NCI-H2227 (cell line): ENCODE measurements around the gene ORM1.
A peak's percentile ranks its signal among the peaks of the same experiment; 100 is the strongest.

Experiments
- DNase-seq: peaks from one replicate; lab custom pipeline; 2025; ENCODE audit not compliant: unreplicated experiment; lab: John Stamatoyannopoulos, UW

ORM1 gene

GRCh38 chr9:114287001-114287762 is 35.7 kb upstream of the ORM1 start:
- peak; percentile 17 for DNase-seq

- no peak for DNase-seq
These were observed 35.1 kb upstream of the ORM1 start for GRCh38 chr9:114287763-114288192.

- DNase-seq: no peak
These were observed 34.5 kb upstream of the ORM1 start for GRCh38 chr9:114288193-114289091.

- no peak for DNase-seq
These were observed 33.8 kb upstream of the ORM1 start for GRCh38 chr9:114289106-114289505.

DNA sequence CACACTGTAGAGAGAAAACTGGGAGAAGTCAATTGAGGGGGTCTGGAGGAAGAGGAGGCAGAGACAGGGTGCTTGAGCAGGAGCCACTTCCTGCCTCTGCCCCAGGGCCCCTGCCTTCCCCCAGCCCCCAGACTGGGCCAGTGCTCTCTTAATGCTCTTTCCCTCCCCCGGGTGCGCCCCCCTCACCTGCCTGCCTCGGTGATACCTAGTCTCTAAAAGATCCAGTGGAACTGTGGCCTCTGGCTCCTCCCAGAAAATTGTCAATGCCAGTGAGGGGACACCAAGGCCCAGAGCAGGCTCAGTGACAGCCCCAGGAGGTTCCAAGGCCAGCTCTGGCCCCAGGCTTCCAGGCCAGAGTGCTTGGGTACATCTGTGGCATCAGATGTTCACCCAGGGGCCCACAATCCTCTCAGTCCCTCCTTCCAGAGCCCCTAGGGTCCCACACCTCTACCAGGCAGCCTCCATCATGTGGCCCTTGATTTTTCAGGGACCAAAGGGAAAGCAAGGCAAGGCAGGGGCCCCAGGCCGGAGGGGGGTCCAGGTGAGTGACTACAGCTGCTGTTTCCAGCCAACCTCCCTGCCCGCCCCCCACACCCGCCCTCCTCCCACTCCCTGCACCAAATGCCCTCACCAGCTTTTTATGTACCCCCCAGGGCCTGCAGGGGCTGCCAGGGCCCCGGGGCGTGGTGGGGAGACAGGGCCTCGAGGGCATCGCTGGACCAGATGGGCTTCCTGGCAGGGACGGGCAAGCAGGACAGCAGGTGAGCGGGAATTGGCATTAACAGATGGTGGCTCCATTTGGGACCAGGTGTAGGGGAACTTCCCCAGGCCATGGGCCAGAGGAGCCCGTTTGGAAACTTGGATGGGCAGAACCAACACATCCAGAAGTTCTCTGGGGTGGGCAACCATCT is 33.1 kb upstream of the ORM1 start:
- DNase-seq: no peak

GRCh38 chr9:114290561-114290986 is 32.3 kb upstream of the ORM1 start:
- DNase-seq: no peak

DNA sequence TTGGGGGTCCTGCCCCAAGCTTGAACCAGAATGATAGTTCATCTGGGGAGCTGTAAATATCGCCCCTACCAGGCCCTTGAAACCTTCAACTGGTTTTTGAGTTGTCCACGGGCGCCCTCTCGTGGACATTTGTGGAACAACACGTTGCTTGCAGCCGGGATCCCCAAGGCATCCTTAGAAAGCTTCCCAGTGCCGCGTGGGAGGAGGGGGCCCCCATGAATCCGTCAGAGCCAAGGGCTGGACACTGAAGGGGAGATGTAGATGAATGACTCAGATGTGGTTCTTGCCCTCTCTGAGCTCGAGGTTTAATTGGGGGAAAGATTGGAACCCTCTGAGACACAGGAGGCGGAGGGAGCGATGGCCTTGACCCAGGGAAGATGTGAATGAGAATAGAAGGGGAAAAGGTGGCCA is 31.8 kb upstream of the ORM1 start:
- peak; percentile 73 for DNase-seq

- no peak for DNase-seq
These were observed 30.9 kb upstream of the ORM1 start for GRCh38 chr9:114291886-114292590.

DNA sequence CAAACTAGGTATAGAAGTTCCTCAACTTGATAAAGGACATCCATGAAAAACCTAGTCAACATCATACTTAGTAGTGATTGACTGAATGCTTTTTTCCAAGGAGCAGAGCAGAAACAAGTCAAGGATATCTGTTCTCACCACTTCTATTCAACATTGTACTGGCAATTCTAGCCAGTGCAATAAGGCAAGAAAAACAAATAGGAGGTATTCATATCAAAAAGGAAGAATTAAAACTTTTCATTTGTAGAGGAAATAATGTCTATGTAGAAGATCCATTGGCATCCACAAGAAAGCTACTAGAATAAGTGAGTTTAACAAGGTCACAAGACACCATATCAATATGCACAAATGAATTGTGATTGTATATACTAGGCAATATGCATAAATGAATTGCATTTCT is 28.2 kb upstream of the ORM1 start:
- no peak for DNase-seq

GRCh38 chr9:114296338-114296737 is 26.6 kb upstream of the ORM1 start:
- DNase-seq: no peak

GRCh38 chr9:114299286-114300152 is 23.4 kb upstream of the ORM1 start:
- DNase-seq: no peak

DNA sequence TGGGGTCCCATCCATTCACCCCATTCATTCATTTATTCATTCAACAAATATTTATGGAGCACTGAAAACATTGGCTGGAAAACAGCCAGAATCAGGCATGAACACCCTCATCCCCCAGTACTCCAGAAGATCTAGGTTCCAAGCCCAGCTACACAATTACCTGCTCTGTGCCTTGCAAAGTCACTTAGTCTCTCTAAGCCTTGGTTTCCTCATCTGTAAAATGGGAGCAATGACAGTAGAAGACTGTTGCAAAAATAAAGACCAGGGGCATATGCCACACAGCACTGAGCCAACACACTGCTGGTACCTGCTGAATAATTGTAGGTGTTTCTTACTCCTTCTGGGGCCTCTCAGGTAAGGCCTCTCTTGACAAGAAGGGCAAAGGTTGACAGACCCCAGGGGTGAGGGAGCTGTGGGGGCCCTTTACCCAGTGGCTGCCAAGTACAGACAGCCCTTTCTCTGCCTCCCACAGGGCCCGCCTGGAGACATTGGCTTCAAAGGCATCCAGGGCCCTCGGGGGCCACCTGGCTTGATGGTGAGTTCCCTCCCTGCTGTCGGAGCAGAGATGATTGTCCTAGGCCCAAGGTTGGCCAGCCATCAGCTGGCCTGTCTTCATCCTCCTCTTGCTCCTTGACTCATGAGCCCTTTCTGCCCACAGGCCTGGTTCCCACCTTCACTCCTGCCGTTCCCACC is 22.6 kb upstream of the ORM1 start:
- DNase-seq: no peak

DNA sequence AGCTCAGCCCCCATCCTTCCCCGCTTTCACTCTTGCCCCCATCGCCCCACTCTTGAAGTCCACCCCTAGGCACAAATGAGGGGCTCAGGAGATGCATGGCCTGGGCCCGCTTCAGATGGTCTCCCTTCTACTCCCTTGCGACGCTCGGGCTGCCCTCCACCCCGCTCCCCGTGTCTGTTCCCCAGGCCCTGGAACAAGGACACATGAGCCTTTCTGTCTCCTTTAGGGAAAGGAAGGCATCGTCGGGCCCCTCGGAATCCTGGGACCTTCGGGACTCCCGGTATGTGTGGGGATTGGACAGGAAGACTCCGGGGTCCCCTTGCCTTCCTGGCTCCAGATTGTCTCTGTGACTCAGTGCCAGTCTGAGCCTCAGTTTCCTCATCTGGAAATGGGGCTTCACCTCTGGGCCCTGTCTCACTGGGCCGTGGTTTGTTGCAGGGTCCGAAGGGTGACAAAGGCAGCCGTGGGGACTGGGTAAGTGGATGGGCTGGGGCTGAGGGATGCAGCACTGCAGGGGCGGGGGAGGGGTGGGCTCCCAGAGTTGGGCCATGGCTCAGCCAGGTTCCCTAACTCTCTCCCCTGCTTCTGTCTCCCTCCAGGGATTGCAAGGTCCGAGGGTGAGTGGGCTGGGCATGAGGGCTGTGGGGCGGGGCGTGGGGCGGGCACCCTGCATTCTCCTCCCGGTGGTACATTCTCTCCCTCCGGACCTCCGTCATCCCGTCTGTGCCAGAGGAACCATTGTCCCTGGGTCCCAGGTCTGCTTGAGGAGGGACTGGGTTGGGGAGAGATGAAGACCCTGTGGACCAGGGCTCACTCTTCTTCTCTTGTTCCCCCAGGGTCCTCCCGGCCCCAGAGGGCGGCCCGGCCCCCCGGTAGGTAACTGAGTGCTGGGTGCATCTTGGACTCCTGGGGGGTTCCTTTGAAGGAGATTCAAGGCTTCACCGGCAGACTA is 21.8 kb upstream of the ORM1 start:
- no peak for DNase-seq

DNA sequence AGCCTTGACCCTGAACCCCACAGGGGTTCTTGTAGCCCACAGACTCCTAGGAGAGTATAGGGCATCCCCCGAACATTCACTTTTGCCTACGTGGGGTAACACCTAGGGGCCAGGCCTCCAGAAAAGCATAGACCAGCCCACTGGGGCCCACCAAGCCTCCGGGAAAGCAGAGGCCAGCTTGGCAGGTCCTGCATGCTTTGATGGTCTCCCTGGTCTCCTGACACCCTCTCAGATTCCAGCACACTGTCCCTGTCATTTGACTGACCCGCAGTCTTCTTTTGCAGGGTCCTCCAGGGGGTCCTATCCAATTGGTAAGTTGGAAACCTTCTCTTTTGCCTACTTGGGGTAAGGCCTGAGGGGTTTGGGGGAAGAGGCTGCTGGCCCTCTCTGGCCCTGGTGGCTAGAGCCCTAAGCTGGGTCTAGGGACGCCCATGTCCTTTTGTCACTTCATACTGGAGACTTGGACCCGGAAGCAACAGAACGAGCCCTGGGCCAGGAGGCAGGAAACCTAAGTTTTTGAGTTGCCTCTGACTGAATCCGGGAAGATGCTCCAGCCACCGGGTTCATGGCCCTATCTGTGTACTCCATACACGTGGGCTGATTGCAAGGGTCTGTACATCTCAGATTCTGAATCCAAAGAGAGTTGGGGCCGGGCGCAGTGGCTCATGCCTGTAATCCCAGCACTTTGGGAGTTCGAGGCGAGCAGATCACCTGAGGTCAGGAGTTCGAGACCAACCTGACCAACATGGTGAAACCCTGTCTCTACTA is 20.9 kb upstream of the ORM1 start:
- no peak for DNase-seq

GRCh38 chr9:114302727-114303126 is 20.2 kb upstream of the ORM1 start:
- no peak for DNase-seq

DNA sequence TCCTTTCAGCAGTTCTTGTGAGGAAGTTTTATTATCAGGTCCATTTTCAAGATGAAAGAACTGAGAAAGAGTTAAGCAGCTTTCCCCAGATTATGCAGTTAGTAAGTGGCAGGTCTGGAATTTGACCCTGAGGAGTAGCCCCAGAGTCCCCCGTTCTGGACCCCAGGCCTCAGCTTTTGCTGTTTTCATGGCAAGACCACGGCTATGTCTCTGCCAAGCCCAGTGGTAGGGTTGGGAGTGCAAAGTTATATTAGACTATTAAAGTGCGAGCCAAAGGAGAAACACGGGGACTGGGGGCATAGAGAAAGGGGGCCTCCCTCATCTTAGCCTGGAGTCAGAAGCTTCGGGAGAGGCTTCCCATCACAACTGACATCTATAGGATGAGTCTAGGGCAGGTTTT is 19.3 kb upstream of the ORM1 start:
- no peak for DNase-seq

GRCh38 chr9:114303977-114304376 is 18.9 kb upstream of the ORM1 start:
- no peak for DNase-seq
